ENCODE measurements around the gene RHOJ.

DNA sequence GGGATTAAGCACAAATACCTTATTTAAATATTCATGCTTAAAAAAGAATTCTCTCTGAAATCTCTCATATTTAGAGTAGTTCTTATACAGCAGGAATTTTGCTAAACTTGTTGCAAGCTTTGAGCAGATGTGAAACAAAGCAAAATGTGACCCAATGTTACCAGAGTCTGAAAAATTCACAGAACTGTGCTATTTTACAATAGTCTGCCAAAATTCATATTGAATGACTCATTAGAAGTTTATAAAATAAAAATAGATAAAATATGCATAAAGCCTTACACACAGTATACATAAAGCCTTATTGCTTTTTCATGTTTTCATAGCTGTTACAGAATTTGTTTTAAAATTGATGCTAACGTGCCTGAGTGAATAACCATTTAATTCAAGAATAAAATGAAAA lies 17.8 kb upstream of the RHOJ start:
- TF ChIP-seq POU2F2 (IDR thresholded peaks at IDR 0.05; ENCODE audit: low read depth, low read length): no peak
- no peak for TF ChIP-seq POLR2AphosphoS5 (IDR thresholded peaks at IDR 0.05; ENCODE audit: low read depth, low read length)
- no peak for TF ChIP-seq TAF1 (IDR thresholded peaks at IDR 0.05; ENCODE audit: low read depth, low read length)
- TF ChIP-seq PAX5 (IDR thresholded peaks at IDR 0.05; ENCODE audit: insufficient read depth, low read length, severe bottlenecking): no peak

Measured in GM12891 (cell line).